CD8-positive, alpha-beta memory T cell (primary cell): ENCODE results near the gene NEUROG1. TPM values are rescaled to one million over a fixed set of nuclear protein-coding genes. Genes with fewer than 3 reads are reported as not detected.

Experiments
- CTCF ChIA-PET: fragments of 350-600 bp; sonication (Branson Sonifier 250); formaldehyde crosslinking; loops from one replicate; lab custom pipeline; 2021; ENCODE audit warnings: antibody characterized with exemption; lab: Charles Lee
- POLR2A ChIA-PET: fragments of 350-600 bp; sonication (Branson Sonifier 250); formaldehyde crosslinking; loops from one replicate; lab custom pipeline; 2021; ENCODE audit warnings: antibody characterized with exemption; lab: Charles Lee
- DNase-seq, 5 donors: peaks; one replicate each; pipeline versions ENCODE4 v3.0.0 to v3.0.0-alpha.2; 2020 to 2022; ENCODE audit warnings: mixed read lengths in 1 of 5
- H3K27ac ChIP-seq: one replicate; pipeline ENCODE4 v1.7.0; 2013; ENCODE audit warnings: low read depth, mild to moderate bottlenecking, low read length, moderate library complexity
- H3K27me3 ChIP-seq: 2 replicates; pipeline ENCODE4 v1.7.0; 2013; ENCODE audit warnings: low read length, mild to moderate bottlenecking; ENCODE audit not compliant: insufficient read depth, poor library complexity, severe bottlenecking
- H3K36me3 ChIP-seq: 2 replicates; pipeline ENCODE4 v1.7.0; 2013; ENCODE audit warnings: mild to moderate bottlenecking, low read length, moderate library complexity; ENCODE audit not compliant: insufficient read depth
- H3K4me1 ChIP-seq: 2 replicates; pipeline ENCODE4 v1.7.0; 2013; ENCODE audit warnings: mild to moderate bottlenecking, low read length, moderate library complexity; ENCODE audit not compliant: insufficient read depth
- H3K4me3 ChIP-seq: 2 replicates; pipeline ENCODE4 v1.7.0; 2013; ENCODE audit warnings: mild to moderate bottlenecking, low read length
- H3K9me3 ChIP-seq: 2 replicates; pipeline ENCODE4 v1.7.0; 2013; ENCODE audit warnings: mild to moderate bottlenecking, low read length
- H3K27ac Mint-ChIP-seq, 8 donors: one replicate each; pipeline ENCODE4 v1.8.0; 2020 to 2021; ENCODE audit warnings: mixed read lengths in 8 of 8, mild to moderate bottlenecking in 6 of 8, inconsistent platforms in 3 of 8, moderate library complexity in 3 of 8
- H3K27me3 Mint-ChIP-seq, 2 donors: one replicate each; pipeline ENCODE4 v1.8.0; 2020 to 2021; ENCODE audit warnings: mixed read lengths in 2 of 2, mild to moderate bottlenecking in 1 of 2, moderate library complexity in 1 of 2
- H3K36me3 Mint-ChIP-seq, 3 donors: one replicate each; pipeline ENCODE4 v1.8.0; 2020 to 2021; ENCODE audit warnings: mixed read lengths in 3 of 3, inconsistent platforms in 1 of 3, mild to moderate bottlenecking in 1 of 3
- H3K4me1 Mint-ChIP-seq, 3 donors: one replicate each; pipeline ENCODE4 v1.8.0; 2020 to 2021; ENCODE audit warnings: mixed read lengths in 3 of 3, inconsistent platforms in 1 of 3, mild to moderate bottlenecking in 1 of 3
- H3K4me3 Mint-ChIP-seq, 7 donors: one replicate each; pipeline ENCODE4 v1.8.0; 2020 to 2021; ENCODE audit warnings: mixed read lengths in 7 of 7, mild to moderate bottlenecking in 6 of 7, moderate library complexity in 4 of 7, inconsistent platforms in 2 of 7
- H3K9me3 Mint-ChIP-seq, 5 donors: one replicate each; pipeline ENCODE4 v1.8.0; 2020 to 2022; ENCODE audit warnings: mixed read lengths in 5 of 5, mild to moderate bottlenecking in 3 of 5, moderate library complexity in 2 of 5, inconsistent platforms in 1 of 5
- polyA plus RNA-seq: library from polyadenylated mRNA; unstranded; fragments of 300-500 nt; fragmentation: Illumina TruSeq; gene quantifications from one replicate; pipeline ENCODE4 v1.2.3, GENCODE V29; 2021
- total RNA-seq, 2 experiments: library from RNA; stranded (reverse); gene quantifications; one replicate each; pipeline ENCODE4 v1.2.3, GENCODE V29; 2021

NEUROG1 gene
- total and polyA plus RNA-seq, 3 experiments from 2014 or later: not detected

DNA sequence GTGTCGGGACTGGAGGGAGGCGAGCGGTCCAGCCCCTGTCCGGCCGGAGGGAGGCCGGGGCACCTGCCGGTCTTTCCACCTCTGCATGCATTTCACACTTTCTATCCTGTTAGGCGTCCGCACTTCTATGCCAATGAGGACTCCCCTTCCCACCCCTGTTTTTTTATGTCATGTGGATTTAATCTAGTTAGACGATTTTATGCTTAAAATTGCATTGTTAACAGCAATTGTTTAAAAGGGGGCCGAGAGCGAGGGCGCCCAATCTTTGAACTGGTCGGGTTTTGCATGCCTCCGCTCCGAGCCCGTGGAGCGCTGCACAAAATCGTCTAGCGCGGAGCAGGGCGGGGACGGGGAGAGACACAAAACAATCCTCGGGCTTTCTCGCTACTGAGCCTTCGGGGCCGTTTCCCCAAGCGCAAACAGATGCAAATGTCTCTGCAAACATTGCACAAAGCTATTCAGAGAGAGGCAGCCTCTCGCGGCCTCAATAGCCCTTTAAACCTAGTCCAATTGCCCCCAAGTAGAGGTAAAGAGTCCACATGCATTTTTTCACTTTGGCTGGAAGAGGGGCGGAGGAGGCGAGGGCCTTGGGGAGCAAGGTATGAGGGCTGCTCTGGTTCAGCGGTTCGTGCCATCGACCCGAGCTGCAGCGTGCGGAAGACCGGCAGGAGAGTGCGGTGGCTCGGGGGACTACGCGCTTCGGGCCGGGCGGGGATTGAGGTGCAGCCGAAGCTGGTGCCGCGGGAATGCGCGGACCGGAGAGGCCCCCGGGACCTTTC is 46.1 kb downstream of the NEUROG1 start:
- H3K27me3 ChIP-seq: peaks cover 20% of the 10 kb centered on the region
- no peaks in the 10 kb centered on the region for H3K36me3 ChIP-seq
- H3K4me1 ChIP-seq: no peaks in the 10 kb centered on the region
- Mint-ChIP-seq H3K4me1 (peaks cover 3 to 14% (median 4%) of the 10 kb centered on the region in 3 donors), H3K9me3 (peaks cover 0 to 1% (median 0%) of the 10 kb centered on the region in 5 donors), H3K36me3 (peaks cover 0 to 1% (median 0%) of the 10 kb centered on the region in 3 donors), H3K4me3 (no peak overlapping the region), H3K27me3 (peaks cover 41 to 95% of the 10 kb centered on the region in 2 donors), H3K27ac (no peak overlapping the region)
- no peaks in the 10 kb centered on the region for H3K9me3 ChIP-seq
- H3K27ac ChIP-seq: no peak overlapping the region
- H3K4me3 ChIP-seq: no peak overlapping the region
- no peak for DNase-seq
- ChIA-PET CTCF (interaction anchor here (1.2 kb wide), 1 partner anchor 20 kb away, joined by 3 read pairs; no protein-coding TSS in a partner anchor), POLR2A (no interaction called here)

DNA sequence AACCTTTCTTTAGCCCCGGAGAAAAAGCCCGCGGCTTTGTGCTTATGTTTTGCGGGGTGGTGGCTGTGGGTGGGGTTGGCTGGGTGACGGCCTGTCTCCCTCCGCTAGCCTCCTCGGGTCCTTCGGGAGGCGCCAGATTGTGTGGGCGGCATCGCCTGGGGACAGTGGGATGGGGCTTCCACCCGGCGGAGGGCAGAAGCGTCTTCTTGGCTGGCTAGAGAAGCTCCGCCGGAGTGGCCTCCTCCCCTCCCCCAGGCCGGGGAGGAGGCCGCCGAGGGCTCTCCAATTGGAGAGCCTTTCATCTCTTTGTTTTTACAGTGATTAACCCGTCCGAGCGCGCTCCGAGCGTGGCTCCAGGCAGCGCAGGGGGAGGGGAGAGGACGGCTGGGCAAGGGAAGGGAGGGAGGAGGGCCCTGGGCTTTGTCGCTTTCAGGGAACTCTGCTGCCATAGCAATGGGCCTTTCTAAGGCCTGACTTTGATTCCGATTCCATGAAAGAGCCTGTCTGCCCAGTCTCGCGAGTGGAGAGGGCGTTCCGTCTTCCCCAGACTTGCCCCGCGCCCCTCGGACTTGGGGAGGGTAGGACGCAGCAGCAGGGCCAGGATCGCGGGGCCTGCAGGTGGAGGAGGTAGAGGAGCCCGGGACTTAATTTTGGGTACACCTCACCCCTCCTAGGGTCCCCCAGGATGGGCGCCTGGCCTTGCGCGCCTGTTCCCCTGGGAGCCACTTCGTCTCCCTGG is 46.9 kb downstream of the NEUROG1 start:
- Mint-ChIP-seq H3K4me3 (peak overlapping the region in 1 of 7 donors; percentile 3), H3K27me3 (peaks cover 41 to 91% of the 10 kb centered on the region in 2 donors), H3K36me3 (peaks cover 0 to 1% (median 0%) of the 10 kb centered on the region in 3 donors), H3K9me3 (peaks cover 0 to 1% (median 0%) of the 10 kb centered on the region in 5 donors), H3K4me1 (peaks cover 3 to 14% (median 4%) of the 10 kb centered on the region in 3 donors), H3K27ac (no peak overlapping the region)
- no peak for DNase-seq
- Histone ChIP-seq H3K27me3 (peaks cover 20% of the 10 kb centered on the region), H3K36me3 (no peaks in the 10 kb centered on the region), H3K9me3 (no peaks in the 10 kb centered on the region), H3K27ac (no peak overlapping the region), H3K4me3 (no peak overlapping the region), H3K4me1 (no peaks in the 10 kb centered on the region)
- ChIA-PET POLR2A (no interaction called here), CTCF (interaction anchor here (1.2 kb wide), 1 partner anchor 32 kb away, joined by 4 read pairs; no protein-coding TSS in a partner anchor)

DNA sequence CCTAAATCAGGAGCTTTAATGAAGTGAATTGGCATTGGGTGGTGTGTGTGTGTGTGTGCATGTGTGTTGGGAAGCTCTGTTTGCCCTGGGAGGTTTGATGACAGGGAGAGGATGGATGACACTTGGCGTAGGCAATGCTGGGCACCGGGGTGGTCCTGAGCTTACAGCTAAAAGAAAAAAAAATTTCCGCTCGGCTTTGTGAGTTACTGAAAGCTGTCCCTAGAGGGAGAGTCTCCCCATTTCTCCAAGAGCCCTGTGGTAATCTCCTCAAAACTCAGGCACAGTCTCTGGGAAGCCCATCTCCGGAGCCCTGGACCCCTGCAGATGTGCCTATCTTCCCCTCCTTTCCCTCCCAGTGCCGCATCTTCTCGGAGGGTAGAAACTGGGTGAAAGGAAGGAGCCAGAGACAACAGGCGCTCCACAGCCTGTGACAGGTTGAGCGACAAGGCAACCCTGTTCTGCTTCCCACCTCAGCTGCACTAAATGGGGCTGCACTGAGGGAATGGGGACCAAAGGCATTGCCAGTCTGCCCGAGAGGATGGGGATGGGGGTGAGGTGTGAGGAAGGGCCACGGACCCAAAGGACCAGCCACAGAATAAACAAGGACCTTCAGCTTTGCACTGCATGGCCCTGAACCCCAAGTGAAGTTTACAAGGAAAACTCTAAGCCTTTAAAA is 47.8 kb downstream of the NEUROG1 start:
- Mint-ChIP-seq H3K4me3 (no peak overlapping the region), H3K36me3 (peaks cover 0 to 1% (median 0%) of the 10 kb centered on the region in 3 donors), H3K9me3 (peaks cover 0 to 1% (median 0%) of the 10 kb centered on the region in 5 donors), H3K4me1 (peaks cover 3 to 14% (median 4%) of the 10 kb centered on the region in 3 donors), H3K27me3 (peaks cover 42 to 85% of the 10 kb centered on the region in 2 donors), H3K27ac (no peak overlapping the region)
- Histone ChIP-seq H3K27ac (no peak overlapping the region), H3K27me3 (peaks cover 20% of the 10 kb centered on the region), H3K4me3 (no peak overlapping the region), H3K9me3 (no peaks in the 10 kb centered on the region), H3K4me1 (no peaks in the 10 kb centered on the region), H3K36me3 (no peaks in the 10 kb centered on the region)
- ChIA-PET POLR2A (no interaction called here), CTCF (interaction anchor here (1.1 to 1.2 kb wide), 2 partner anchors 22 to 31 kb away, joined by 3 to 4 read pairs; no protein-coding TSS in a partner anchor)
- no peak for DNase-seq

GRCh38 chr5:135487037-135487395 is 48.7 kb downstream of the NEUROG1 start:
- no peaks in the 10 kb centered on the region for H3K36me3 ChIP-seq
- H3K4me3 Mint-ChIP-seq: no peak overlapping the region
- no peak overlapping the region for H3K27ac Mint-ChIP-seq
- no peak overlapping the region for H3K4me3 ChIP-seq
- no peak for DNase-seq
- no peaks in the 10 kb centered on the region for H3K4me1 ChIP-seq
- H3K4me1 Mint-ChIP-seq: peaks cover 3 to 14% (median 4%) of the 10 kb centered on the region in 3 donors
- H3K27me3 ChIP-seq: peaks cover 20% of the 10 kb centered on the region
- H3K9me3 ChIP-seq: no peaks in the 10 kb centered on the region
- H3K27ac ChIP-seq: no peak overlapping the region
- ChIA-PET CTCF (interaction anchor here (1.1 kb wide), 1 partner anchor 21 kb away, joined by 3 read pairs; no protein-coding TSS in a partner anchor), POLR2A (no interaction called here)
- peaks cover 34 to 78% of the 10 kb centered on the region in 2 donors for H3K27me3 Mint-ChIP-seq
- H3K36me3 Mint-ChIP-seq: peaks cover 0 to 1% (median 0%) of the 10 kb centered on the region in 3 donors
- peaks cover 0 to 1% (median 0%) of the 10 kb centered on the region in 5 donors for H3K9me3 Mint-ChIP-seq

- Histone ChIP-seq H3K9me3 (no peaks in the 10 kb centered on the region), H3K4me1 (no peaks in the 10 kb centered on the region), H3K4me3 (no peak overlapping the region), H3K36me3 (no peaks in the 10 kb centered on the region), H3K27me3 (peaks cover 20% of the 10 kb centered on the region), H3K27ac (no peak overlapping the region)
- peaks cover 34 to 72% of the 10 kb centered on the region in 2 donors for H3K27me3 Mint-ChIP-seq
- H3K4me3 Mint-ChIP-seq: no peak overlapping the region
- no peak overlapping the region for H3K27ac Mint-ChIP-seq
- peaks cover 3 to 14% (median 4%) of the 10 kb centered on the region in 3 donors for H3K4me1 Mint-ChIP-seq
- H3K36me3 Mint-ChIP-seq: peaks cover 0 to 1% (median 0%) of the 10 kb centered on the region in 3 donors
- H3K9me3 Mint-ChIP-seq: peaks cover 0 to 1% (median 0%) of the 10 kb centered on the region in 5 donors
- ChIA-PET POLR2A (no interaction called here), CTCF (no interaction called here)
- DNase-seq: no peak
Measured at GRCh38 chr5:135486131-135487036, 49.4 kb downstream of the NEUROG1 start.

DNA sequence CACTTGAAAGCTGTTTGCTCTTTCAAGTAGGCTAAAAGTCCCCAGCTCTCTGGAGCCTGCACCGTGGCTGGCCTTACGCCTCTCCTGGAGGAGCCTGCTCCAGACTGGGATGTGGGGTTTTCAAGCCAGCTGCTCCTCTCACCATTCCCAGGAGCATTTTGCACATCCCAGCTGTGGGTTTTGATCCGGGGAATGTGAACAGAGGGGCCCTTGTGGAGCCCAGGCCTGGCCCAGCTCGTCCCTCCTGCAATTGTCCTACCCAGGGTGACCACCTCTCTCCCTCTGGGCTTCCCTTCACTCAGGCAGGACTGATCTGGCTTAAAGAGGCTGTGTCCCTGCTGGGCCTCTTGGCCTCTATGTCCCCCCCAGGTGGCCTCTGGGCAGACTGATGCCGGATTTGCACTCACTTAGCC is 51.1 kb downstream of the NEUROG1 start:
- no peak overlapping the region for H3K27ac ChIP-seq
- H3K27ac Mint-ChIP-seq: no peak overlapping the region
- H3K36me3 ChIP-seq: no peaks in the 10 kb centered on the region
- no peaks in the 10 kb centered on the region for H3K9me3 ChIP-seq
- H3K27me3 Mint-ChIP-seq: peaks cover 28 to 61% of the 10 kb centered on the region in 2 donors
- H3K27me3 ChIP-seq: peaks cover 20% of the 10 kb centered on the region
- H3K9me3 Mint-ChIP-seq: peaks cover 0 to 1% (median 0%) of the 10 kb centered on the region in 5 donors
- H3K4me1 Mint-ChIP-seq: peaks cover 2 to 8% (median 4%) of the 10 kb centered on the region in 3 donors
- H3K36me3 Mint-ChIP-seq: peaks cover 0 to 1% (median 0%) of the 10 kb centered on the region in 3 donors
- no peak overlapping the region for H3K4me3 Mint-ChIP-seq
- DNase-seq: no peak
- CTCF ChIA-PET: no interaction called here
- POLR2A ChIA-PET: no interaction called here
- H3K4me1 ChIP-seq: no peaks in the 10 kb centered on the region
- no peak overlapping the region for H3K4me3 ChIP-seq
